Fibroblast of the aortic adventitia (primary cell): ENCODE measurements around the gene FAM200B. TPM values are rescaled to one million over a fixed set of nuclear protein-coding genes. Genes with fewer than 3 reads are reported as not detected.

Source experiments
- DNase-seq: peaks from one replicate; pipeline ENCODE4 v3.0.0-alpha.2; 2010; ENCODE audit warnings: low read depth
- H3K4me3 ChIP-seq: 2 replicates; pipeline ENCODE4 v1.5.1; 2011; ENCODE audit warnings: low read depth, mild to moderate bottlenecking, control low read depth, low read length, moderate library complexity
- CTCF ChIP-seq: IDR thresholded peaks from 2 replicates; pipeline ENCODE4 v1.5.1; 2011; ENCODE audit warnings: mild to moderate bottlenecking, low read length, control low read depth, inconsistent platforms; ENCODE audit not compliant: insufficient read depth
- total RNA-seq: library from RNA; depleted of rRNA; stranded (reverse); fragments of >200 nt; gene quantifications from 2 replicates; pipeline ENCODE4 v1.2.3, GENCODE V29; 2012; ENCODE audit warnings: low replicate concordance

Gene FAM200B
- total RNA-seq, 1 donor, result 35.3 TPM

- H3K4me3 ChIP-seq, result peak overlapping the region; percentile 84
- TF ChIP-seq CTCF, result no peak
- DNase-seq, result peak; percentile 38
Measured at GRCh38 chr4:15652191-15652590, 29.4 kb upstream of the FAM200B start.

- TF ChIP-seq CTCF, result no peak
- DNase-seq, result peak; percentile 53
- peak overlapping the region; percentile 84 for H3K4me3 ChIP-seq
Measured at GRCh38 chr4:15652841-15653240, 28.8 kb upstream of the FAM200B start.

GRCh38 chr4:15653420-15653819, 28.2 kb upstream of the FAM200B start:
- DNase-seq, result no peak

GRCh38 chr4:15653864-15654592, 27.6 kb upstream of the FAM200B start:
- peak; percentile 79 for DNase-seq
- H3K4me3 ChIP-seq, result peak overlapping the region; percentile 84
- no peak for TF ChIP-seq CTCF

More at GRCh38 chr4:15653420-15653819, 28.2 kb upstream of the FAM200B start:
- no peak for TF ChIP-seq CTCF
- peak overlapping the region; percentile 84 for H3K4me3 ChIP-seq

GRCh38 chr4:15654593-15655222, 26.9 kb upstream of the FAM200B start:
- peak overlapping the region; percentile 84 for H3K4me3 ChIP-seq
- no peak for TF ChIP-seq CTCF
- peak; percentile 36 for DNase-seq

- no peak for TF ChIP-seq CTCF
- peak; percentile 81 for DNase-seq
- peak within 1 kb of the TSS; percentile 84 for H3K4me3 ChIP-seq
Measured at GRCh38 chr4:15655223-15656037, 26.2 kb upstream of the FAM200B start, which contains the start of gene FBXL5. Gene FBXL5 (minus strand): TSS chr4:15655357. CDS start chr4:15655287, 70 bp downstream.
